GM12892 (cell line): ENCODE measurements around the gene SNRNP25.

Experiments
- POLR2A ChIP-seq: IDR thresholded peaks from 2 replicates; pipeline ENCODE4 v1.6.1; 2011; ENCODE audit warnings: low read depth, low read length, control low read depth
- POLR2AphosphoS5 ChIP-seq: IDR thresholded peaks from 2 replicates; pipeline ENCODE4 v1.6.1; 2011; ENCODE audit warnings: low read depth, low read length, control low read depth
- TAF1 ChIP-seq: IDR thresholded peaks from 2 replicates; pipeline ENCODE4 v1.6.1; 2011; ENCODE audit warnings: low read depth, mild to moderate bottlenecking, control low read depth, low read length, borderline replicate concordance

DNA sequence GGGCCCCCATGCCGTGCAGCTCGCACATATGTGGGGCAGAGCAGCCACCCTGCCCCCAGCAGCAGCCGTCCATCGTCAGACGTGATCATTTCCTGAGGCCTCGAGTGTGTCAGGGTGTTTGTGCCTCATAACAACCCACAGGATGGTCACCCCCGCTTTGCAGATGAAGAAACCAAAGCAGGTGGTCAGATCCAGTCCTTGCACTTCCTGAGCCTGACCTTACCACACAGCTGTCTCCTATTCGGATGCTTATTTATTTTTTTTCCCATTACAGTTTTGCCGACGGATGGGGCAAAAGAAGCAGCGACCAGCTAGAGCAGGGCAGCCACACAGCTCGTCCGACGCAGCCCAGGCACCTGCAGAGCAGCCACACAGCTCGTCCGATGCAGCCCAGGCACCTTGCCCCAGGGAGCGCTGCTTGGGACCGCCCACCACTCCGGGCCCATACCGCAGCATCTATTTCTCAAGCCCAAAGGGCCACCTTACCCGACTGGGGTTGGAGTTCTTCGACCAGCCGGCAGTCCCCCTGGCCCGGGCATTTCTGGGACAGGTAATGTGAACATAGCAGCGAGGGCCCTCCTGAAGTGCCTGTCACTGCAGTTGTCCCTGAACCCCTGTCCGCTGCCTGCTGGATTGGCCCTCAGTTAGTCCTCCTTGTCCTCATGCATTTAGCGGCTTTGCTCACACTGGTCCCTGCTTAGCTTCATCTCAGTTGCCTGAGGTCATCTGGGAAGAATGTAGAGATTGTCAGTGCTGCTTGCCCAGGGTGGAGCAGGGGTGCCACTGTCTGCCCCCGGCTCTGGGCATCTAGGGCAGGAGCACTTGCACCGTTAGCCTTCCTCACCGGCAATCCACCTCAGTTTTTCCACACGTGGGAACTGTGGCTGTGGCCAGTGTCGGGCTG lies 25.8 kb downstream of the SNRNP25 start:
- TF ChIP-seq POLR2A: peak; percentile 24; the same call in 1 of the 2 replicates
- no peak for TF ChIP-seq POLR2AphosphoS5
- TF ChIP-seq TAF1: no peak
